NCI-H2196 (cell line): ENCODE measurements around the gene PHKG1.
A peak's percentile ranks its signal among the peaks of the same experiment; 100 is the strongest.
"Not testable (repeated sequence)": the region's sequence is repeated elsewhere in the genome, so short reads cannot be mapped to it uniquely, and the experiment has no call there.

Source experiments
- DNase-seq: peaks from one replicate; lab custom pipeline; 2025; ENCODE audit not compliant: unreplicated experiment; lab: John Stamatoyannopoulos, UW

Gene PHKG1

DNA sequence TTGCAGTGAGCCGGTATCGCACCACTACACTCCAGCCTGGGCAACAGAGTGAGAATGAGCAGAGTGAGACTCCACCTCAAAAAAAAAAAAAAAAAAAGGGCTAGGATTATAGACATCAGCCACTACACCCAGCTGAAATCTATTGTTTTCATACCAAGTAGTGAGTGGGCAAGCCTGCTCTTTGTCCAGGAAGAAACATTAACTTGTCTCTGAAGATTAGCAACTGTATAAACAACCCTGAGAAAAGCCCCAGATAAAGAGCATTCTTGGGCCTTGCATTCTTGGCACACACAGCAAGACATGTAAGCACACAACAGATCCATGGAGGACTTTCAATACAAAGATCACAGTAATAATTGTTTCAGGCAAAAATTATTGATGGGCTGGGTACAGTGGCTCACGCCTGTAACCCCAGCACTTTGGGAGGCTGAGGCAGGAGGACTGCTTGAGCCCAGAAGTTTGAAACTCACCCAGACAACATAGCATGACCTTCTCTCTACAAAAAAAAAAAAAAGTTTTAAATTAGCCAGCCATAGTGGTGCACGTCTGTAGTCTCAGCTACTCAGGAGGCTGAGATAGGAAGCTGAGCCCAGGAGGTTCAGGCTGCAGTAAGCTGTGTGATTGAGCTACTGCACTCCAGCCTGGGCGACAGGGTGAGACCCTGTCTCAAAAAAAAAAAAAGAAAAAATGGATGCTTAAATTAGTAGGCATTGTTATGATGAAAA lies 45.9 kb downstream of the PHKG1 start:
- DNase-seq: peak; percentile 40

DNA sequence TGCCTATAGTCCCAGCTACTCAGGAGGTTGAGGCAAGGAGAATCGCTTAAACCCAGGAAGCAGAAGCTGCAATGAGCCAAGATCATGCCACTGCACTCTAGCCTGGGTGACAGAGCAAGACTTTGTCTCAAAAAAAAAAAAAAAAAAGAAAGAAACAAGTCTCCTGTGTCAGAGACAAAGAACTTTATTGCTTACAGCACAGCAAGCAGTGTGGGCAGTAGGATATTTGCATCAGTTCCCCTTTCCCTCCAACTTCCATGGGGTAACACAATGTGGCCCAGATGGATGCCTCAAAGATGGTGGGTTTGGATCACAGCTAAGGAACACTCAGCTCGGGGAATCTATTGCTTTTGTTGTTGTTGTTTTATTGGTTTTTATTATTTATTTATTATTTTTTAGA lies 47.0 kb downstream of the PHKG1 start:
- not testable (repeated sequence) for DNase-seq

DNA sequence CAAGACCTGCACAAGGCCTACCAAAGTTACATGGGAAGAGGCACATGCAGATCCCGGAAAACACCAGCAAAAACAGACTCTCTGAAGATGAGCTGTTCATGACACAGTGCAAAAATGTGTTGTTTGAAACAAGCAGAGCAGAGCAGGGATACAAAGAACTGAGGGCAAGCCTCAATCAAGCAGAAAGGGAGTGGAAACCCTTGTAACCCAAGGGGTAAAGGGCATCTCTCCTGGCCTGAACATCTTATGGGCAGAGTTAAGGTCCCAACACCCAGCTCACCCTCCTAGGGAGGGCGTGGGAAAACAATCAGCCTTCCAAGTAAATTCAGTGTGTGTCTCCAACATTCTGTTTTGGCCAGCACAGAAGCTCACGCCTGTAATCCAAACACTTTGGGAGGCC lies 52.0 kb downstream of the PHKG1 start:
- DNase-seq: no peak

DNA sequence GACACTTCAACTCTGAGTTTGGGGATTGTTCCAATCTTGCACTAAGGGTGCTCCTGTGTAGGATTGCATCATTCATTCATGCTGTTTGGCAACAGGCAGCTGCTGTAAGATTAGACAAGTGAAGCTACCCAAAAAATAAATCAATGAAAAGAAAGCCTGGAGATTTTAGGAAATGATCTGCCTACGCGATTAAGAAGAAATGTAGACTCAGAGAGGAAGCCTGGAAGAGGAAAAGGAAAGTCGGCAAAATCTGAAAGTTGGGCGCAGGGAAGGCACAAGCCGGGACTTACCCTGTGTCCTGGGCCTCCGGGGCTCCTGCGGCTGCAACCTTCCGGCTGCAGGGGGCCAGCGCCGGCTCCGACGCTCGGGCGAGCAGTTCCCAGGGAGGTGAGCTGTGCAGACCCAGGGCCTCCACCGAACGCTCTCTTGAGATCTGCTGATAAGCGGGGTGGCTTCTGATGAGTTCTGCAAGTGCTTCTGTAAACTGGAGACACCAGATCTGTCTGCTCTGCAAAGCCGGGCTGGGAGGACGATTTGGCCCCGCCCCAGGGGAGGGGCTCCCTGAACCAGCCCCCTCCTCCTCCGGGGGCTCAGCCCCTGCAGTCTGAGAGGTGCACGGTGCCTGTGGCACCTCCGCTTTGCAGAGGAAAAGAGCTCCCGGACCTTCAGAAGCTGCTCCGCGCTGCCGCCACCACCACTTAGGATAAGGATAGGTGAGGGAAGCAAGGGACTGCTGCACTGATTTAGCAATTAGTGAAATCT lies 58.9 kb downstream of the PHKG1 start:
- peak; percentile 92 for DNase-seq

DNA sequence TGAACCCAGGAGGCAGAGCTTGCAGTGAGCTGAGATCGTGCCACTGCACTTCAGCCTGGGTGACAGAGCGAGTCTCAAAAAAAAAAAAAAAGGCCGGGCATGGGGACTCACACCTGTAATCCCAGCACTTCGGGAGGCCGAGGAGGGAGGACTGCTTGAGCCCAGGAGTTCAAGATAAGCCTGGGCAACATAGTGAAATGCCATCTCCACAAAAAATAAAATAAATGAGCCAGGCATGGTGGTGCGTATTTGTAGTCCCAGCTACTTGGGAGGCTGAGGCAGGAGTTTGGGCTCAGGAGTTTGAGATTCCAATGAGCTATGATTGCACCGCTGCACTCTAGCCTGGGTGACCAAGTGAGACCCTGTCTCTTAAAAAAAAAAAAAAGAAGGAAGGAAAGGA lies 60.2 kb downstream of the PHKG1 start:
- not testable (repeated sequence) for DNase-seq

DNA sequence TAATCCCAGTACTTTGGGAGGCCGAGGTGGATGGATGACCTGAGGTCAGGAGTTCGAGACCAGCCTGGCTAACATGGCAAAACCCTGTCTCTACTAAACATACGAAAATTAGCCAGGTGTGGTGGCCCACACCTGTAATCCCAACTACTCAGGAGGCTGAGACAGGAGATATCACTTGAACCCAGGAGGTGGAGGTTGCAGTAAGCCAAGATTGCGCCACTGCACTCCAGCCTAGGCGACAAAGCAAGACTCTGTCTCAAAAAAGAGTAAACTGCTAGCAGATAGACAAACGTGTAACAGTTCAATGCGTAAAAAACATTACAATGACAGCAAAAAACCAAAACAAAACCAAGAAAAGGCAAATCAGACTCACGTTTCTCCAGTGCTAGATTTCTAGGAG lies 61.2 kb downstream of the PHKG1 start:
- DNase-seq: not testable (repeated sequence)

DNA sequence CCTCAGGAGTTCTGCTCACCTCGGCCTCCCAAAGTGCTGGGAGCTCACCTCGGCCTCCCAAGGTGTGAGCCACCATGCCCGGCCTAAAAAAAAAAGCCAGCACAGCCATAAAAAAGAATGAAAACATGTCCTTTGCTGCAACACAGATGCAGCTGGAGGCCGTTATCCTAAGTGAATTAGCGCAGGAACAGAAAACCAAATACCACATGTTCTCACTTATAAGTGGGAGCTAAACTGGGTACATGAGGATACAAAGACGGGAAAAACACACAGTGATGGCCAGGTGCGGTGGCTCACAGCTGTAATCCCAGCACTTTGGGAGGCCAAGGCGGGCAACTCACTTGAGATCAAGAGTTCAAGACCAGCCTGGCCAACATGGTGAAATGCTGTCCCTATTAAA lies 62.4 kb downstream of the PHKG1 start:
- no peak for DNase-seq
